ENCODE measurements around the gene STAMBP.
"Not testable (repeated sequence)": the region's sequence is repeated elsewhere in the genome, so short reads cannot be mapped to it uniquely, and the experiment has no call there.

Gene STAMBP

GRCh38 chr2:73901143-73901542, 72.4 kb downstream of the STAMBP start:
- H3K4me3 ChIP-seq (ENCODE audit: low read length): no peak overlapping the region
- no peak for TF ChIP-seq CTCF (IDR thresholded peaks at IDR 0.05; ENCODE audit: insufficient read depth, low read depth, low read length, missing control alignments)
- DNase-seq (ENCODE audit: low read depth): no peak

- no peak for DNase-seq (ENCODE audit: low read depth)
- TF ChIP-seq CTCF (IDR thresholded peaks at IDR 0.05; ENCODE audit: insufficient read depth, low read depth, low read length, missing control alignments): no peak
- H3K4me3 ChIP-seq (ENCODE audit: low read length): no peak overlapping the region
These were observed 73.5 kb downstream of the STAMBP start for GRCh38 chr2:73902284-73902683.

GRCh38 chr2:73903313-73903712, 74.6 kb downstream of the STAMBP start:
- TF ChIP-seq CTCF (IDR thresholded peaks at IDR 0.05; ENCODE audit: insufficient read depth, low read depth, low read length, missing control alignments): no peak
- no peak overlapping the region for H3K4me3 ChIP-seq (ENCODE audit: low read length)
- no peak for DNase-seq (ENCODE audit: low read depth)

- DNase-seq (ENCODE audit: low read depth); H3K4me3 ChIP-seq (ENCODE audit: low read length): not testable (repeated sequence)
These were observed 75.3 kb downstream of the STAMBP start for GRCh38 chr2:73903949-73904613.

- H3K4me3 ChIP-seq (ENCODE audit: low read length): no peak overlapping the region
- no peak for TF ChIP-seq CTCF (IDR thresholded peaks at IDR 0.05; ENCODE audit: insufficient read depth, low read depth, low read length, missing control alignments)
- no peak for DNase-seq (ENCODE audit: low read depth)
These were observed 76.2 kb downstream of the STAMBP start for GRCh38 chr2:73904952-73905351.

GRCh38 chr2:73906847-73907505, 78.2 kb downstream of the STAMBP start:
- TF ChIP-seq CTCF (IDR thresholded peaks at IDR 0.05; ENCODE audit: insufficient read depth, low read depth, low read length, missing control alignments): no peak
- no peak overlapping the region for H3K4me3 ChIP-seq (ENCODE audit: low read length)
- DNase-seq (ENCODE audit: low read depth): no peak

GRCh38 chr2:73907840-73908452, 79.2 kb downstream of the STAMBP start:
- DNase-seq (ENCODE audit: low read depth): peak; percentile 43
- TF ChIP-seq CTCF (IDR thresholded peaks at IDR 0.05; ENCODE audit: insufficient read depth, low read depth, low read length, missing control alignments): peak; percentile 21

More at GRCh38 chr2:73907840-73908452, 79.2 kb downstream of the STAMBP start:
- H3K4me3 ChIP-seq (ENCODE audit: low read length): no peak overlapping the region
